HG02973 (cell line): ENCODE results near the gene OR51E2.
A peak's percentile ranks its signal among the peaks of the same experiment; 100 is the strongest.
"Not testable (repeated sequence)": the region's sequence is repeated elsewhere in the genome, so short reads cannot be mapped to it uniquely, and the experiment has no call there.

ENCODE experiments used
- ATAC-seq: cut with Tn5 transposase; IDR thresholded peaks from one replicate; pipeline ENCODE4 v1.9.1; 2021; ENCODE audit warnings: moderate library complexity; ENCODE audit not compliant: unreplicated experiment

The OR51E2 gene

GRCh38 chr11:4697585-4697984 lies at the start of gene OR51E2:
TSS of gene OR51E2 (minus strand) at chr11:4697853. CDS start at chr11:4682711, 15,142 bp downstream.
- no peak for ATAC-seq

- no peak for ATAC-seq
These were observed 43.1 kb upstream of the OR51E2 start for GRCh38 chr11:4740735-4741134.

GRCh38 chr11:4727171-4727570 lies 29.5 kb upstream of the OR51E2 start:
- no peak for ATAC-seq

GRCh38 chr11:4722616-4723534 lies 25.2 kb upstream of the OR51E2 start:
- ATAC-seq, result not testable (repeated sequence)

GRCh38 chr11:4714300-4714699 lies 16.6 kb upstream of the OR51E2 start:
- ATAC-seq, result no peak

- no peak for ATAC-seq
These were observed 15.6 kb upstream of the OR51E2 start for GRCh38 chr11:4713241-4713640.

GRCh38 chr11:4704790-4705334 lies 7.2 kb upstream of the OR51E2 start:
- no peak for ATAC-seq

- no peak for ATAC-seq
These were observed 6.6 kb upstream of the OR51E2 start, which contains the start of gene MMP26 for GRCh38 chr11:4704054-4704789. TSS of gene MMP26 (plus strand) at chr11:4704784.

- ATAC-seq, result no peak
These were observed 2.8 kb upstream of the OR51E2 start for GRCh38 chr11:4700436-4700820.

- ATAC-seq, result peak; percentile 83
These were observed 2.2 kb upstream of the OR51E2 start for GRCh38 chr11:4699697-4700435.

GRCh38 chr11:4695442-4695841 lies 2.2 kb downstream of the OR51E2 start:
- no peak for ATAC-seq

GRCh38 chr11:4684631-4685285 lies 12.9 kb downstream of the OR51E2 start:
- ATAC-seq, result no peak

- ATAC-seq, result no peak
These were observed 14.8 kb downstream of the OR51E2 start for GRCh38 chr11:4682623-4683419.

GRCh38 chr11:4680341-4680740 lies 17.3 kb downstream of the OR51E2 start:
- ATAC-seq, result no peak

- no peak for ATAC-seq
These were observed 19.7 kb downstream of the OR51E2 start for GRCh38 chr11:4677948-4678347.

GRCh38 chr11:4673781-4674180 lies 23.9 kb downstream of the OR51E2 start:
- no peak for ATAC-seq

GRCh38 chr11:4672470-4672869 lies 25.2 kb downstream of the OR51E2 start:
- no peak for ATAC-seq

GRCh38 chr11:4671741-4672140 lies 25.9 kb downstream of the OR51E2 start:
- no peak for ATAC-seq

GRCh38 chr11:4665424-4665823 lies 32.2 kb downstream of the OR51E2 start:
- no peak for ATAC-seq

- ATAC-seq, result no peak
These were observed 32.9 kb downstream of the OR51E2 start for GRCh38 chr11:4664786-4665185.
